ENCODE data around the gene CCND3.

The CCND3 gene

GRCh38 chr6:41941280-41942066 is at the start of gene CCND3:
CCND3 (minus strand) TSS chr6:41941808; CDS start chr6:41941649, 159 bp downstream.
- DNase-seq (ENCODE audit: low spot score): peak; percentile 96

DNA sequence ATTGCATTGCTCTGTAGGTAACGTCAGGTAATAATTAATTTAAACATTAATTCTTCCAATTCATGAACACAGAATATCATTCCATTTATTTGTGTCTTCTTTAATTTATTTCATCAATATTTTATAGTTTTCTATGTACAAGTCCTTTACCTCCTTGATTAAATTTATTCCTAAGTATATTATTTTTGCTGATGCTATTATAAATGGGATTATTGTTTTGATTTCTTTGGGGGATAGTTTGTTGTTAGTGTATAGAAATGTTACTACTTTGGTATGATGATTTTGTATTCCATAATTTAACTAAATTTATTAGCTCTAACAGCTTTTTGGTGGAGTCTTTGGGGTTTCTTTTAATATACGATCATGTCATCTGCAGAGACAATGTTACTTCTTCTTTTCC is 44.7 kb upstream of the CCND3 start:
- DNase-seq (ENCODE audit: low spot score): no peak

DNA sequence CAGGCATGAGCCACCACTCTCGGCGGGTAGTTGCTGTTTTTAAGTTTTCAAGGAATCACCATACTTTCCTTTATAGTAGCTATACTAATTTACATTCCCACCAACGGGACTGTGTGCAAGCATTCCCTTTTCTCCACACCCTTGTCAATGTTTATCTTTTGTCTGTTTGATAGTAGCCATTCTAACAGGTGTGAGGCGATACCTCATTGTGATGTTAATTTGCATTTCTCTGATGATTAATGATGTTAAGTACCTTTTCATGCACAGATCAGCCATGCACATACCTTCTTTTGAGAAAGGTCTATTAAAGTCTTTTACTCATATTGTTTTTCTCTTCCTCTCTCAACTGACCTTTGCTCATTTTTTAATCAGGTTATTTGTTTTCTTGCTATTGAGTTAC is 43.0 kb upstream of the CCND3 start:
- DNase-seq (ENCODE audit: low spot score): no peak

GRCh38 chr6:41976794-41977484 is 35.3 kb upstream of the CCND3 start:
- peak; percentile 58 for DNase-seq (ENCODE audit: low spot score)

DNA sequence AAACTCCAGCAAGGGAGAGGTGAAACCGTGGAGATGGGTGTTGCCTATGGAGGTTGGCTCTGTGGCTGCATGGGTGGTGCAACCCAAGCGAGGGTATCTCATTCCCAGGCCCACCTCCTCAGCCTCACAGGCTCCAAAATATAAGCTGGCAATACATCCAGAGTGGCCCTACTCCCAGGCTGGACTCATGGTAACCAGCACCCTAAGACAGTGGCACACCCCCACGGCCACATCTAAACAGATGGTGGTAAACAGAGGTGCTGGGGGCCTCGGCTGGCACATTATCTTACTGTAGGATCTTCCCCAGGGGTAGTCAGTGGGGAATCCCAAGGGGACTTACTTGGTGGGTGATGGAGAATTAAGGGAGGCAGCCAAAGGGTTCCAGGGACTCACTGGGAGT is 33.7 kb upstream of the CCND3 start:
- DNase-seq (ENCODE audit: low spot score): no peak

GRCh38 chr6:41974281-41974825 is 32.7 kb upstream of the CCND3 start:
- no peak for DNase-seq (ENCODE audit: low spot score)

GRCh38 chr6:41972826-41973225 is 31.2 kb upstream of the CCND3 start:
- DNase-seq (ENCODE audit: low spot score): no peak

DNA sequence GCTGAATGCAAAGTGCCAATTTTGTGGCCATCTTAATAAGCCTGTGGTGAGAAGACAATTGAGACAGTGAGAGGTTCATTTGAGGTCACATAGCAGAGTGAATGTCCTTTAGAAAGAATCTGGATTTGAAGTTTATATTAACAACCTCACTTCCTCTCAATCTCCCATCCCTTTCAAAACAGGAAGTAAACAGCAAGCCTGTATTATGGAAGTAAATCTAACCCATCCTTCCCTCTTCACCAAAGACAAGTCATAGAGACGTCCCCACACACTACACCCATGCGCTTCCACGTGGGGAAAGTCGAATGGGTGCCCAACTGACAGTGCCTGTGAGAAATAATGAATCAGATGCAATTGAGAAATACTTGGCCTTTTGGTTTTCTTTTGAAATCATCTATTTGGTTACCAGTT is 28.8 kb upstream of the CCND3 start:
- DNase-seq (ENCODE audit: low spot score): peak; percentile 77

DNA sequence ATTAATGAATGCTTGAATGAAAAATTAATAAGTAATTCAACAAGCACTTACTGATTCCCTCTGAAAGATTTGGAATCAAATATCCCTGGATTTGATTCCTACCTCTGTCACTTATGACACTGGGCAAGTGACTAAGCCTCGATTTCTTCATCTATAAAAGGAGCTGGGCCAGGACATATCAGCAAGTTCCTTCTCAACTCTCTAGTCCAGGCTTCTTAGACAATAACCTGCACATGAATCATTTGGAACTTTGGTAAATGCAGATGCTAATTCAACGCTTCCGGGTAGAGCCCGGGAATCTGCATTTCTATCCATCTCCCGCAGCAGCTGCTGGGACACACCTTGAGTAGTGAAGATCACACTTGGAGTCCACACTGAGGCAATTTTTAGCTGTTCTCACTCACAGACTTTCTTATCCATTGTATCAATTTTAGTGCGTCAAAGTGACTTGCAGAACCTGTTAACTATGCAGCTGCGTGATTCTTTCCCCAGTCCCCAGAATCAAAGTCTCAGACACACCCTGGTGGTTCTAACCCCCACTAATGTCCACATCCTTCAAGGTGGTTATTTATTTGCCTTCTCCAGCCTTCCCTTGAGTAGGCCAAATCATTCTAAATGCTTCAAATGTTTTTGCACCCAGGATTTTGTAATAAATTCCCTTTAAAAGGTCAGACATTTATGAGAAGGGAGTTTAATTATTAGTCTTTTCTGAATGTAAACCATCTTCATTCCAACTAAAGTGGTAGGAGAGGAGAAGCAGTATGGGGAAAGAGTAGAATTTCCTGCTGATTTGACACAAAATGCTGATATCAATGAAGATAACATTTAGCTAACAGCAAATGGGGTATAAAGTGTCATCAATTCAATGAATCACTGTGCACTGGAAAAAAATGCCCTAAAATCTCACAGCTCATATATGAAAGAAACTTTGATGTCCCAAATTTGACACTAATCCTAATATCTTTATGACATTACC is 26.0 kb upstream of the CCND3 start:
- peak; percentile 32 for DNase-seq (ENCODE audit: low spot score)

- DNase-seq (ENCODE audit: low spot score): peak; percentile 53
These were observed 25.3 kb upstream of the CCND3 start for GRCh38 chr6:41966961-41967311.

- DNase-seq (ENCODE audit: low spot score): no peak
These were observed 24.8 kb upstream of the CCND3 start for GRCh38 chr6:41966214-41966920.

GRCh38 chr6:41965429-41966213 is 24.0 kb upstream of the CCND3 start:
- DNase-seq (ENCODE audit: low spot score): no peak

DNA sequence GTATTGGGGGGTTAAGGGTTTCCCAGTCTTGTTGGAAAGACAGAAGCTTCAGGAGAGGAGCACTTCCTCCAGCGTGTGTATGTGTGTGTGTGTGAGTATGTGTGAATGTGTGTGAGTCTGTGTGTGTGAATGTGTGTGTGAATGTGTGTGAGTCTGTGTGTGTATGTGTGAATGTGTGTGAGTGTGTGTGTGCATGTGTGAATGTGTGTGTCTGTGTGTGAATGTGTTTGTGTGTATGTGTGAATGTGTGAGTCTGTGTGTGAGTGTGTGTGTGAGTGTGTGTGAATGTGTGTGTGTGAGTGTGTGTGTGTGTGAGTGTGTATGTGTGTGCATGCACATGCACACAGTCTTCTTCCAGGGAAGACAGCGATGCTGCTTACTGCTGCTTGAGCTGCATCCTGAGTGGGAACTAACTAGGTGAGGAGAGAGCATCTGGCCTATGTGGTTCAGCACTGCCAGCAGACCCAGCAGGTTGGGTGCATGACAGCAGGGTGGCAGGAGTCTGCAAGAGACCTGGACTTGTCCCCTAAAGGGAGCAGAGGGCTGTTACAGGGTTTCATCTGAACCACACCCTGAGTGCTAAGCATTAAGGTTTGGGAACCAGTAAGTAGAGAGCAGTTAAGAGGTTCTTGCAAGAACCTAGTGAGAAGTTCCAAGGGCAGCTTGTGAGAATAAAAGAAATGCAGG is 22.7 kb upstream of the CCND3 start:
- DNase-seq (ENCODE audit: low spot score): no peak

DNA sequence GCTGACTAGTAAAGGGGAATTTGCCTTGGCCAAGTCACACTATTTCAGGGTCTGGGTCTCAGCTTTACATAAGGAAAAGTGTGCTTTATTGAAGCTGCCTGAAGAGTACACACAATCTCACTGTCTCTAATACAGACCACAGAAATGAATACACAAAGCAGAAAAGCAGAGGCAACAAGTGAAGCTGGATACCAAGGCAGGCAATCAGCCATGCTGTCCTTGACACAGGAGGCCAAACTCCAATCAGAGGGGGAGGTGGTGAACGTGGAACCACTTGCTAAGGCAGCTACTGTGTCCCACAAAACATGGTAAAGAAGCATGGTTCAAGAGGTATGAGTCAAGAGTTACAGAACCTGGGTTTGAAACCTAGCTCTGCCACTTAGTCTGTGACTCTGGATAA is 21.8 kb upstream of the CCND3 start:
- no peak for DNase-seq (ENCODE audit: low spot score)

- no peak for DNase-seq (ENCODE audit: low spot score)
These were observed 18.4 kb upstream of the CCND3 start for GRCh38 chr6:41960028-41960427.

- DNase-seq (ENCODE audit: low spot score): no peak
These were observed 16.6 kb upstream of the CCND3 start for GRCh38 chr6:41958022-41958856.

DNA sequence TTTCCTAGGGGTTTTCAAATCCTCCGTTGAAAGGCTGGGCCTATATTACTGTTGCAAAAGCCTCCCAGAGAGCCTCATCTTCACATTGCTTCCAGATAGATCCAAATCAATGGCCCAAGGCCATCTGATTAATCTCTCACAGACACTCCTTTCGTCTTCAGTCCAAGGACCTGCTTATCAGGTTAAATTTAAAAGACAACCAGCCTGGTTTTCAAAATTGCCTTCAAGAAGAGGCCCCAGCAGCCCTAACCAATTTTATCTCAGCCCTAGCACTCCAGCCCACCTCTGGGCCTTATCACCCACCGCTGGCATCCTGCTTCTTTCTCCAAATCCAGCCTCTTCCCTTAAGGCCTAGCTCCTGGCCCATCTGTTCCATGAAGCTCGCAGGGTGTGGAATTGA is 15.5 kb upstream of the CCND3 start:
- DNase-seq (ENCODE audit: low spot score): no peak

DNA sequence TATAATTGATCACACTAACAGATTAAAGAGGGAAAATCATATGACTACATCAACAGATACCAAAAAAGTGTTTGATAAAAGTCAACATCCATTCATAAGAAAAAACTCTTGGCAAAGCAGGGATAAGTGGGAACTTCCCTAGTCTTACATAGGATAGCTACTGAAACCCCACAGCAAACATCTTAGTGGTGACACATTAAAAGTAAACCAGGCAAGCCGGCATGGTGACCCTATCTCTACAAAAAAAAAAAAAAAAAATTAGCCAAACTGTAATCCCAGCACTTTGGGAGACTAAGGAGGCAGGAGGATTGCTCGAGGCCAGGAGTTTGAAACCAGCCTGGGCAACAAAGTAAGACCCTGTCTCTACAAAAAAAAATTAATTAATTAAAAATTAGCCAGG is 13.8 kb upstream of the CCND3 start:
- no peak for DNase-seq (ENCODE audit: low spot score)

- DNase-seq (ENCODE audit: low spot score): no peak
These were observed 13.1 kb upstream of the CCND3 start for GRCh38 chr6:41954668-41955067.

Data from AG20443 (cell line).